Breast epithelium (tissue), 3 donors: ENCODE data around the gene RNU1-2.

Experiments
- CTCF ChIP-seq, 3 donors: fragments of 450-650 bp; IDR thresholded peaks; one replicate each; pipeline ENCODE4 v1.5.1; 2016 to 2017; ENCODE audit warnings: antibody characterized with exemption in 3 of 3, mild to moderate bottlenecking in 3 of 3, moderate library complexity in 3 of 3
- POLR2A ChIP-seq: fragments of 450-650 bp; IDR thresholded peaks from one replicate; pipeline ENCODE4 v1.6.1; 2016; ENCODE audit warnings: antibody characterized with exemption, mild to moderate bottlenecking, moderate library complexity

GRCh38 chr1:16920951-16921350 lies 25.2 kb downstream of the RNU1-2 start:
- TF ChIP-seq CTCF (IDR thresholded peaks at IDR 0.05), result no peak
- TF ChIP-seq POLR2A, result no peak
